ENCODE measurements around the gene MRPL43. TPM values are rescaled to one million over a fixed set of nuclear protein-coding genes. Genes with fewer than 3 reads are reported as not detected.

Gene MRPL43
- total and polyA plus RNA-seq, 2 donors (not counting 1 experiment from before 2014, with no cell fraction given): 61.4 to 62.1 TPM

GRCh38 chr10:101018600-101019439 is 31.5 kb upstream of the MRPL43 start:
- peak; percentile 70 to 75 for DNase-seq (ENCODE audit: low read depth in 2 of 2)
- H3K9me3 ChIP-seq (ENCODE audit: control insufficient read depth, insufficient read depth, low read depth, low read length): no peaks in the 10 kb centered on the region
- TF ChIP-seq, protein P1, sequence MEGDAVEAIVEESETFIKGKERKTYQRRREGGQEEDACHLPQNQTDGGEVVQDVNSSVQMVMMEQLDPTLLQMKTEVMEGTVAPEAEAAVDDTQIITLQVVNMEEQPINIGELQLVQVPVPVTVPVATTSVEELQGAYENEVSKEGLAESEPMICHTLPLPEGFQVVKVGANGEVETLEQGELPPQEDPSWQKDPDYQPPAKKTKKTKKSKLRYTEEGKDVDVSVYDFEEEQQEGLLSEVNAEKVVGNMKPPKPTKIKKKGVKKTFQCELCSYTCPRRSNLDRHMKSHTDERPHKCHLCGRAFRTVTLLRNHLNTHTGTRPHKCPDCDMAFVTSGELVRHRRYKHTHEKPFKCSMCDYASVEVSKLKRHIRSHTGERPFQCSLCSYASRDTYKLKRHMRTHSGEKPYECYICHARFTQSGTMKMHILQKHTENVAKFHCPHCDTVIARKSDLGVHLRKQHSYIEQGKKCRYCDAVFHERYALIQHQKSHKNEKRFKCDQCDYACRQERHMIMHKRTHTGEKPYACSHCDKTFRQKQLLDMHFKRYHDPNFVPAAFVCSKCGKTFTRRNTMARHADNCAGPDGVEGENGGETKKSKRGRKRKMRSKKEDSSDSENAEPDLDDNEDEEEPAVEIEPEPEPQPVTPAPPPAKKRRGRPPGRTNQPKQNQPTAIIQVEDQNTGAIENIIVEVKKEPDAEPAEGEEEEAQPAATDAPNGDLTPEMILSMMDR (conservative IDR thresholded peaks at IDR 0.05 in 1 of 2, IDR thresholded peaks at IDR 0.05 in 1 of 2; ENCODE audit: low read depth in 1 of 2, low read length in 2 of 2): peak; percentile 65 to 75
- no peak for TF ChIP-seq EZH2 (IDR thresholded peaks at IDR 0.05; ENCODE audit: low read length, missing control alignments)
- H3K9ac ChIP-seq (ENCODE audit: insufficient read depth, low read length): peak overlapping the region; percentile 46
- peak overlapping the region; percentile 5 for H2AFZ ChIP-seq (ENCODE audit: low read length)
- no peaks in the 10 kb centered on the region for H3K79me2 ChIP-seq (ENCODE audit: control insufficient read depth, insufficient read depth, low read length)
- no peak overlapping the region for H3K4me2 ChIP-seq (ENCODE audit: extremely low read depth, insufficient read depth, low read length)
- no peaks in the 10 kb centered on the region for H3K27me3 ChIP-seq (ENCODE audit: control insufficient read depth, insufficient read depth, low read length)
- H3K36me3 ChIP-seq (ENCODE audit: control insufficient read depth, insufficient read depth, low read length): no peaks in the 10 kb centered on the region
- peaks cover 16% of the 10 kb centered on the region for H3K4me1 ChIP-seq (ENCODE audit: control insufficient read depth, extremely low read depth, insufficient read depth, low read length)
- peak overlapping the region; percentile 47 for H3K27ac ChIP-seq (ENCODE audit: insufficient read depth, low read length)
- H3K4me3 ChIP-seq (replicated peaks in 1 of 4; ENCODE audit: control extremely low read depth in 1 of 4, insufficient read depth in 1 of 4, low read depth in 3 of 4, low read length in 4 of 4): no peak overlapping the region
- no peaks in the 10 kb centered on the region for H4K20me1 ChIP-seq (ENCODE audit: control insufficient read depth, extremely low read depth, insufficient read depth, low read length)

DNA sequence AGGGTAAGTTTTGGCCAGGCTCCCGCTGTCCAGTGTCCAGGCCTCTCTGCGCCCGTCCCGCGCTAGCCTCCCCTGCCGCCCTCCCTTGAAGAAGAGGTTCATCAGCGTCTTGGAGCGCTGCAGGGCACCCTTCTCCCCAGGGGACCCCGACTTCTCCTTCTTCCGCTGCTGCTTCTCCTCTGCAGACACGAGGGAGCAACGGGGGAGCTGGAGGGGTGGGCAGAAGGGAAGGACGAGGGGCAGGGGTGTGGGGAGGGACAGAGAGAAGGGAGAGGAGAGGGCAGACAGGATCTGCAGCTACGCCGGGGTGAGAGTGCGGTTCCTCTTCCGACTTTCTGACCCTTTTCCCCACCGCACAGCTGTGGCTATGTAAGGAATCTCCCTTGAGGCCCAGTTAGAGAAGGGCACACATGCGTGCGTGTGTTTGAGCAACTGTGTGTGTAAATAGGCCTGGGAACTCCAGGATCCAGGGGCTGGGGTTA is 30.9 kb upstream of the MRPL43 start:
- no peak overlapping the region for H2AFZ ChIP-seq (ENCODE audit: low read length)
- TF ChIP-seq, protein P1 (conservative IDR thresholded peaks at IDR 0.05 in 1 of 2, IDR thresholded peaks at IDR 0.05 in 1 of 2; ENCODE audit: low read depth in 1 of 2, low read length in 2 of 2): no peak
- no peak for TF ChIP-seq EZH2 (IDR thresholded peaks at IDR 0.05; ENCODE audit: low read length, missing control alignments)
- no peaks in the 10 kb centered on the region for H3K27me3 ChIP-seq (ENCODE audit: control insufficient read depth, insufficient read depth, low read length)
- no peak overlapping the region for H3K27ac ChIP-seq (ENCODE audit: insufficient read depth, low read length)
- H3K79me2 ChIP-seq (ENCODE audit: control insufficient read depth, insufficient read depth, low read length): no peaks in the 10 kb centered on the region
- peaks cover 21% of the 10 kb centered on the region for H3K4me1 ChIP-seq (ENCODE audit: control insufficient read depth, extremely low read depth, insufficient read depth, low read length)
- H3K36me3 ChIP-seq (ENCODE audit: control insufficient read depth, insufficient read depth, low read length): no peaks in the 10 kb centered on the region
- H4K20me1 ChIP-seq (ENCODE audit: control insufficient read depth, extremely low read depth, insufficient read depth, low read length): no peaks in the 10 kb centered on the region
- H3K4me3 ChIP-seq (replicated peaks in 1 of 4; ENCODE audit: control extremely low read depth in 1 of 4, insufficient read depth in 1 of 4, low read depth in 3 of 4, low read length in 4 of 4): no peak overlapping the region
- no peak overlapping the region for H3K9ac ChIP-seq (ENCODE audit: insufficient read depth, low read length)
- no peak for DNase-seq (ENCODE audit: low read depth in 2 of 2)
- H3K9me3 ChIP-seq (ENCODE audit: control insufficient read depth, insufficient read depth, low read depth, low read length): no peaks in the 10 kb centered on the region
- H3K4me2 ChIP-seq (ENCODE audit: extremely low read depth, insufficient read depth, low read length): no peak overlapping the region

DNA sequence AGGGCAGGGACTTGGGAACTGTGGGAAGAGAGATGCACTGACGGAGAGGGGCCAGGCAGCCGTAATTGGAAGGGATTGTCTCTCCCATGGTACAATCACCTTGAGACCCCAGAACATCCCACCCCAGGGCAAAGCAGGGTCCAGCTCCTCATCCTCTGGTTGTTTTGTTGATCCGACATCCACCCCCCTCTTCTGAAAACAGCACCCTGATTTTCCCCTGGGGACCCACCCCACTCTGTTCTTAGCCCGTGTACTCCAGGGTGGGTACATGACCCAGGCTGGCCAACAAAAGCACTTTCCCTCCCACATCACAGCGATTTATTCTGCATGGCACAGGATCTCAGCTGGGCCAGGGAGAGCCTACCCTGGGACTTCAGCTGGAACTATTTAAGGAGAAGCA is 29.5 kb upstream of the MRPL43 start:
- no peak overlapping the region for H3K9ac ChIP-seq (ENCODE audit: insufficient read depth, low read length)
- H2AFZ ChIP-seq (ENCODE audit: low read length): no peak overlapping the region
- H3K27ac ChIP-seq (ENCODE audit: insufficient read depth, low read length): no peak overlapping the region
- H3K79me2 ChIP-seq (ENCODE audit: control insufficient read depth, insufficient read depth, low read length): no peaks in the 10 kb centered on the region
- no peak for TF ChIP-seq EZH2 (IDR thresholded peaks at IDR 0.05; ENCODE audit: low read length, missing control alignments)
- TF ChIP-seq, protein P1 (conservative IDR thresholded peaks at IDR 0.05 in 1 of 2, IDR thresholded peaks at IDR 0.05 in 1 of 2; ENCODE audit: low read depth in 1 of 2, low read length in 2 of 2): no peak
- H3K27me3 ChIP-seq (ENCODE audit: control insufficient read depth, insufficient read depth, low read length): no peaks in the 10 kb centered on the region
- H3K36me3 ChIP-seq (ENCODE audit: control insufficient read depth, insufficient read depth, low read length): no peaks in the 10 kb centered on the region
- H3K4me1 ChIP-seq (ENCODE audit: control insufficient read depth, extremely low read depth, insufficient read depth, low read length): peaks cover 26% of the 10 kb centered on the region
- no peak overlapping the region for H3K4me3 ChIP-seq (replicated peaks in 1 of 4; ENCODE audit: control extremely low read depth in 1 of 4, insufficient read depth in 1 of 4, low read depth in 3 of 4, low read length in 4 of 4)
- H4K20me1 ChIP-seq (ENCODE audit: control insufficient read depth, extremely low read depth, insufficient read depth, low read length): no peaks in the 10 kb centered on the region
- no peak for DNase-seq (ENCODE audit: low read depth in 2 of 2)
- no peak overlapping the region for H3K4me2 ChIP-seq (ENCODE audit: extremely low read depth, insufficient read depth, low read length)
- H3K9me3 ChIP-seq (ENCODE audit: control insufficient read depth, insufficient read depth, low read depth, low read length): no peaks in the 10 kb centered on the region

Measured in fibroblast of lung (primary cell).